DOHH2 (cell line): Measurements from ENCODE around the gene RELB.

Experiments
- EZH2phosphoT487 ChIP-seq: fragments of 200-600 bp; sonication (generic); IDR thresholded peaks from 2 replicates; pipeline ENCODE4 v1.6.1; 2017; ENCODE audit warnings: borderline replicate concordance, mild to moderate bottlenecking, antibody characterized with exemption, low read length, moderate library complexity, mixed read lengths
- TF ChIP-seq, protein P1 (sequence below): fragments of 200-600 bp; sonication (generic); IDR thresholded peaks from one replicate; pipeline ENCODE4 v1.5.1; 2014; ENCODE audit warnings: antibody characterized with exemption, mild to moderate bottlenecking, low read depth, low read length; ENCODE audit not compliant: poor library complexity, severe bottlenecking

DNA sequence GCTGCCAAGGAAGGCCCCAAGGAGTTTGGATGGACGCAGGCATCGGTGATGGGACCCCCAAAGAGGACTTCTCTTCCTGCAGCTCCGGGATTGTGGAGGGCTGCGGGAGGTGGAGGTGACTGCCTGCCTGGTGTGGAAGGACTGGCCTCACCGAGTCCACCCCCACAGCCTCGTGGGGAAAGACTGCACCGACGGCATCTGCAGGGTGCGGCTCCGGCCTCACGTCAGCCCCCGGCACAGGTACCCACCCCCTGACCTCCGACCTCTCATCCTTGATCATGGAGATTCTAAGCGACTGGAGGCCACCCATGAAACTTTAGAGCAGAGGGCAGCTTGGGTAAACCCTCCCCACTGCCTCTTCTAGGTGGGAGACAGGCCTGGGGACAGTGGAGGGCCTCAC is 20.7 kb downstream of the RELB start:
- TF ChIP-seq, protein P1, sequence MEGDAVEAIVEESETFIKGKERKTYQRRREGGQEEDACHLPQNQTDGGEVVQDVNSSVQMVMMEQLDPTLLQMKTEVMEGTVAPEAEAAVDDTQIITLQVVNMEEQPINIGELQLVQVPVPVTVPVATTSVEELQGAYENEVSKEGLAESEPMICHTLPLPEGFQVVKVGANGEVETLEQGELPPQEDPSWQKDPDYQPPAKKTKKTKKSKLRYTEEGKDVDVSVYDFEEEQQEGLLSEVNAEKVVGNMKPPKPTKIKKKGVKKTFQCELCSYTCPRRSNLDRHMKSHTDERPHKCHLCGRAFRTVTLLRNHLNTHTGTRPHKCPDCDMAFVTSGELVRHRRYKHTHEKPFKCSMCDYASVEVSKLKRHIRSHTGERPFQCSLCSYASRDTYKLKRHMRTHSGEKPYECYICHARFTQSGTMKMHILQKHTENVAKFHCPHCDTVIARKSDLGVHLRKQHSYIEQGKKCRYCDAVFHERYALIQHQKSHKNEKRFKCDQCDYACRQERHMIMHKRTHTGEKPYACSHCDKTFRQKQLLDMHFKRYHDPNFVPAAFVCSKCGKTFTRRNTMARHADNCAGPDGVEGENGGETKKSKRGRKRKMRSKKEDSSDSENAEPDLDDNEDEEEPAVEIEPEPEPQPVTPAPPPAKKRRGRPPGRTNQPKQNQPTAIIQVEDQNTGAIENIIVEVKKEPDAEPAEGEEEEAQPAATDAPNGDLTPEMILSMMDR, result no peak
- no peak for TF ChIP-seq EZH2phosphoT487
